BJ (cell line): ENCODE results near the gene SPTB. TPM values are rescaled to one million over a fixed set of nuclear protein-coding genes. Genes with fewer than 3 reads are reported as not detected.

Experiments
- CTCF ChIA-PET: fragments of 350-600 bp; formaldehyde crosslinking; extraction: SDS; loops from one replicate; lab custom pipeline; 2021; ENCODE audit warnings: antibody characterized with exemption, inconsistent platforms; lab: Yijun Ruan, JAX
- POLR2A ChIA-PET: fragments of 300-600 bp; sonication (Branson Sonifier 250); formaldehyde crosslinking; extraction: SDS; loops from one replicate; lab custom pipeline; 2021; ENCODE audit warnings: antibody characterized with exemption; lab: Charles Lee
- DNase-seq: peaks from one replicate; pipeline ENCODE4 v3.0.0-alpha.2; 2011; ENCODE audit warnings: low read depth
- H3K27me3 ChIP-seq: 2 replicates; pipeline ENCODE4 v1.6.0; 2011; ENCODE audit warnings: low read length; ENCODE audit not compliant: control insufficient read depth, insufficient read depth
- H3K36me3 ChIP-seq: 2 replicates; pipeline ENCODE4 v1.5.1; 2011; ENCODE audit warnings: low read length; ENCODE audit not compliant: control insufficient read depth, insufficient read depth
- H3K4me3 ChIP-seq: 2 replicates; pipeline ENCODE4 v1.5.1; 2011; ENCODE audit warnings: low read depth, mild to moderate bottlenecking, control low read depth, low read length
- CTCF ChIP-seq: IDR thresholded peaks from 2 replicates; pipeline ENCODE4 v1.5.1; 2011; ENCODE audit warnings: low read depth, mild to moderate bottlenecking, control low read depth, inconsistent platforms, low read length, moderate library complexity; ENCODE audit not compliant: insufficient read depth
- polyA plus RNA-seq: library from polyadenylated mRNA; depleted of rRNA; stranded (reverse); fragments of >200 nt; gene quantifications from 2 replicates; pipeline ENCODE4 v1.2.3, GENCODE V29; 2011

The SPTB gene
- polyA plus RNA-seq, 1 experiment, result 0.02 TPM

GRCh38 chr14:64891173-64891838, 11.6 kb upstream of the SPTB start:
- Histone ChIP-seq H3K36me3 (no peaks in the 10 kb centered on the region), H3K4me3 (no peak overlapping the region), H3K27me3 (peaks cover 7% of the 10 kb centered on the region)
- ChIA-PET POLR2A (no interaction called here), CTCF (interaction anchor here (0.8 to 8.2 kb wide), 45 partner anchors 10 to 550 kb away, joined by 3 to 131 read pairs (median 6); partner anchors contain the start of genes PLEKHG3 and SPTB)
- no peak for DNase-seq
- no peak for TF ChIP-seq CTCF

- ChIA-PET CTCF (interaction anchor here (0.9 to 8.2 kb wide), 8 partner anchors 9 to 218 kb away, joined by 3 to 131 read pairs (median 24); no protein-coding TSS in a partner anchor), POLR2A (no interaction called here)
- H3K36me3 ChIP-seq, result no peaks in the 10 kb centered on the region
- H3K27me3 ChIP-seq, result peaks cover 16% of the 10 kb centered on the region
- no peak overlapping the region for H3K4me3 ChIP-seq
- TF ChIP-seq CTCF, result no peak
- no peak for DNase-seq
These were observed 9.6 kb upstream of the SPTB start for GRCh38 chr14:64889352-64889751.

- Histone ChIP-seq H3K4me3 (no peak overlapping the region), H3K27me3 (peaks cover 30% of the 10 kb centered on the region), H3K36me3 (no peaks in the 10 kb centered on the region)
- POLR2A ChIA-PET, result no interaction called here
- no peak for TF ChIP-seq CTCF
- DNase-seq, result no peak
- CTCF ChIA-PET, result interaction anchor here (8.2 kb wide), 1 partner anchor 64 kb away, joined by 131 read pairs; no protein-coding TSS in a partner anchor
These were observed 5.9 kb upstream of the SPTB start for GRCh38 chr14:64885559-64885958.

GRCh38 chr14:64880221-64881121, 764 bp upstream of the SPTB start:
- H3K27me3 ChIP-seq, result peaks cover 38% of the 10 kb centered on the region
- CTCF ChIA-PET, result interaction anchor here (0.5 to 3.8 kb wide), 7 partner anchors 9 to 85 kb away, joined by 3 to 44 read pairs (median 3); no protein-coding TSS in a partner anchor
- H3K36me3 ChIP-seq, result no peaks in the 10 kb centered on the region
- H3K4me3 ChIP-seq, result peak overlapping the region; percentile 19
- no peak for DNase-seq
- POLR2A ChIA-PET, result no interaction called here
- no peak for TF ChIP-seq CTCF
